LNCAP (cell line): Measurements from ENCODE around the gene SMG7.

Source experiments
- CTCF ChIP-seq: fragments of 450-650 bp; IDR thresholded peaks from 2 replicates; pipeline ENCODE4 v1.5.1; 2017; ENCODE audit warnings: mild to moderate bottlenecking

Gene SMG7

GRCh38 chr1:183575606-183576005 is 103.3 kb downstream of the SMG7 start:
- no peak for TF ChIP-seq CTCF

GRCh38 chr1:183576537-183576936 is 104.2 kb downstream of the SMG7 start:
- TF ChIP-seq CTCF, result no peak

GRCh38 chr1:183577897-183578465 is 105.7 kb downstream of the SMG7 start:
- no peak for TF ChIP-seq CTCF

- TF ChIP-seq CTCF, result no peak
Observed at GRCh38 chr1:183578856-183579255, 106.6 kb downstream of the SMG7 start.

- TF ChIP-seq CTCF, result peak; percentile 49; the same call in 1 of the 2 replicates
Observed at GRCh38 chr1:183580281-183580682, 108.0 kb downstream of the SMG7 start.

GRCh38 chr1:183582021-183582713 is 109.9 kb downstream of the SMG7 start:
- no peak for TF ChIP-seq CTCF

- TF ChIP-seq CTCF, result no peak
Observed at GRCh38 chr1:183583466-183583865, 111.2 kb downstream of the SMG7 start.
